Esophagus (tissue), 2 donors: ENCODE results near the gene ST6GALNAC2. TPM values are rescaled to one million over a fixed set of nuclear protein-coding genes. Genes with fewer than 3 reads are reported as not detected.

Experiments used
- H3K27ac ChIP-seq, 2 donors: one replicate each; pipeline ENCODE4 v1.5.1; 2013; ENCODE audit warnings: low read depth in 2 of 2, mild to moderate bottlenecking in 2 of 2, inconsistent platforms in 1 of 2, low read length in 1 of 2, moderate library complexity in 1 of 2
- H3K27me3 ChIP-seq, 2 donors: one replicate each; pipeline ENCODE4 v1.6.1; 2013; ENCODE audit warnings: low read length in 2 of 2, control low read depth in 1 of 2, mild to moderate bottlenecking in 1 of 2; ENCODE audit not compliant: insufficient read depth in 2 of 2, control insufficient read depth in 1 of 2
- H3K36me3 ChIP-seq, 2 donors: one replicate each; pipeline ENCODE4 v1.6.1; 2013; ENCODE audit warnings: low read length in 1 of 2; ENCODE audit not compliant: control insufficient read depth in 2 of 2, insufficient read depth in 2 of 2
- H3K4me1 ChIP-seq, 2 donors: one replicate each; pipeline ENCODE4 v1.6.1; 2013; ENCODE audit warnings: low read length in 1 of 2; ENCODE audit not compliant: control insufficient read depth in 2 of 2, insufficient read depth in 2 of 2
- H3K4me3 ChIP-seq, 2 donors: one replicate each; pipeline ENCODE4 v1.5.1; 2013; ENCODE audit warnings: low read length in 2 of 2, mild to moderate bottlenecking in 2 of 2, low read depth in 1 of 2, moderate library complexity in 1 of 2
- H3K9me3 ChIP-seq, 2 donors: one replicate each; pipeline ENCODE4 v1.6.1; 2013; ENCODE audit warnings: mild to moderate bottlenecking in 2 of 2, low read depth in 1 of 2, low read length in 1 of 2, moderate library complexity in 1 of 2; ENCODE audit not compliant: control insufficient read depth in 2 of 2, insufficient read depth in 1 of 2
- WGBS, 2 donors: extraction: QIAGEN DNeasy Blood & Tissue Kit; methylation state at CpG; one replicate each; pipeline ENCODE4 v1.1.7; 2013; 5-methylcytosine and 5-hydroxymethylcytosine counted together
- polyA plus RNA-seq, 2 donors: library from polyadenylated mRNA; stranded (reverse); fragments of 200-250 nt; gene quantifications; one replicate each; pipeline ENCODE4 v1.2.3, GENCODE V29; 2013
- donor health status: healthy with polysubstance abuse.
- donor health status: Bipolar disorder and iron deficiency.

Gene ST6GALNAC2
- polyA plus RNA-seq, 2 donors, result 17.5 to 20.2 TPM

DNA sequence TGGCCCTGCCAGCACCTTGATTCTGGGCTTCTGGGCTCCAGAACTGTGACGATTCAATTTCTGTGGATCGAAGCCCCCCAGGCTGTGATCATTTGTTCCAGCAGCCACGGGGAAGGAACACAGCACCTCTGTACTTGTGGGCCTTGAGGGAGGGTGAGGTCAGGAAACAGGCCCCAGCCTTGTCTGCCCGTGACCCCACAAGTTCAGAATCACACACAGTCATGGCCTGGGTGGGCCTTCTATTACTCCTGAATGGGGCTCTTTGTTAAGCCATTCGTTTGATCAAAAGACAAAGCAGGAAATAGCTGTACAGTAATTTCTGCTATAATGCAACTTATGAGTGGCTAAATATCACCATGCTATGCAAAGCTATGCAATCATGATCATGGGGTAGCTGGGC is 10.1 kb downstream of the ST6GALNAC2 start:
- 70% methylated on average over 5 of the region's 5 CpGs for WGBS, 2 donors

GRCh38 chr17:76574166-76574565 is 11.5 kb downstream of the ST6GALNAC2 start:
- Histone ChIP-seq H3K4me3 (no peak overlapping the region), H3K27me3 (no peaks in the 10 kb centered on the region), H3K9me3 (no peaks in the 10 kb centered on the region), H3K27ac (no peak overlapping the region), H3K36me3 (peaks cover 0 to 15% of the 10 kb centered on the region in 2 donors), H3K4me1 (peaks cover 0 to 1% of the 10 kb centered on the region in 2 donors)
- 92 to 93% methylated on average over 11 of the region's 11 CpGs for WGBS, 2 donors

More for the DNA sequence above, 10.1 kb downstream of the ST6GALNAC2 start:
- Histone ChIP-seq H3K27ac (peak overlapping the region in 1 of 2 donors; percentile 11), H3K4me1 (no peaks in the 10 kb centered on the region), H3K27me3 (no peaks in the 10 kb centered on the region), H3K9me3 (no peaks in the 10 kb centered on the region), H3K36me3 (peaks cover 0 to 15% of the 10 kb centered on the region in 2 donors), H3K4me3 (no peak overlapping the region)

DNA sequence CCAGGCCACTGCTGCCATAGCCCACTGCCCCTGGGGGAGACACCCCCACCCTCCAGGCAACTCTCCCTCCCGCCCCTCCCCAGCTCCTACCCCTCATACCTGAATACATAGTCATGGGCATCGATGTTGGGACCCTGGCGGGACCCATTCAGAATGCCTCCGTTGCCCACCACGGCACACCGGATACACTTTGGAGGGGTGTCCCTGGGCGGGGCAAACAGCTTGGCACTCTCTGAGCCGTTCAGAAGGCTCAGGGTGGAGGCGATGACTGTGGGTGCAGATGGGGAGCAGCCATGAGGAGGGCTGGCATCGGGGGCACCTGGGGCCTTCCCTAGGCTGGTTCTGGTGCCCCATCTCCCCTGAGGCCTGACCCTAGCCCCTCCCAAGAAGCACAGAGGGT is 12.6 kb downstream of the ST6GALNAC2 start:
- Histone ChIP-seq H3K4me1 (peaks cover 0 to 4% of the 10 kb centered on the region in 2 donors), H3K9me3 (no peaks in the 10 kb centered on the region), H3K27ac (no peak overlapping the region), H3K4me3 (no peak overlapping the region), H3K27me3 (no peaks in the 10 kb centered on the region), H3K36me3 (peaks cover 0 to 15% of the 10 kb centered on the region in 2 donors)
- WGBS, 2 donors, result 91 to 94% methylated on average over 10 of the region's 10 CpGs

GRCh38 chr17:76572201-76572910 is 13.3 kb downstream of the ST6GALNAC2 start:
- 92% methylated on average over 17 of the region's 17 CpGs for whole genome bisulfite sequencing, 2 donors
- H3K27ac ChIP-seq, result no peak overlapping the region
- no peaks in the 10 kb centered on the region for H3K9me3 ChIP-seq
- peaks cover 0 to 15% of the 10 kb centered on the region in 2 donors for H3K36me3 ChIP-seq
- no peak overlapping the region for H3K4me3 ChIP-seq
- H3K4me1 ChIP-seq, result peaks cover 0 to 4% of the 10 kb centered on the region in 2 donors
- no peaks in the 10 kb centered on the region for H3K27me3 ChIP-seq

- Histone ChIP-seq H3K36me3 (peaks cover 0 to 19% of the 10 kb centered on the region in 2 donors), H3K27ac (no peak overlapping the region), H3K9me3 (no peaks in the 10 kb centered on the region), H3K27me3 (no peaks in the 10 kb centered on the region), H3K4me1 (peaks cover 0 to 4% of the 10 kb centered on the region in 2 donors), H3K4me3 (no peak overlapping the region)
- WGBS, 2 donors, result 91 to 94% methylated on average over 13 of the region's 13 CpGs
Measured at GRCh38 chr17:76570877-76571471, 14.7 kb downstream of the ST6GALNAC2 start.

GRCh38 chr17:76570457-76570856 is 15.2 kb downstream of the ST6GALNAC2 start:
- Histone ChIP-seq H3K4me3 (no peak overlapping the region), H3K4me1 (peaks cover 0 to 4% of the 10 kb centered on the region in 2 donors), H3K36me3 (peaks cover 4 to 20% of the 10 kb centered on the region in 2 donors), H3K9me3 (no peaks in the 10 kb centered on the region), H3K27ac (no peak overlapping the region), H3K27me3 (no peaks in the 10 kb centered on the region)
- 82 to 83% methylated on average over 7 of the region's 7 CpGs for WGBS, 2 donors

DNA sequence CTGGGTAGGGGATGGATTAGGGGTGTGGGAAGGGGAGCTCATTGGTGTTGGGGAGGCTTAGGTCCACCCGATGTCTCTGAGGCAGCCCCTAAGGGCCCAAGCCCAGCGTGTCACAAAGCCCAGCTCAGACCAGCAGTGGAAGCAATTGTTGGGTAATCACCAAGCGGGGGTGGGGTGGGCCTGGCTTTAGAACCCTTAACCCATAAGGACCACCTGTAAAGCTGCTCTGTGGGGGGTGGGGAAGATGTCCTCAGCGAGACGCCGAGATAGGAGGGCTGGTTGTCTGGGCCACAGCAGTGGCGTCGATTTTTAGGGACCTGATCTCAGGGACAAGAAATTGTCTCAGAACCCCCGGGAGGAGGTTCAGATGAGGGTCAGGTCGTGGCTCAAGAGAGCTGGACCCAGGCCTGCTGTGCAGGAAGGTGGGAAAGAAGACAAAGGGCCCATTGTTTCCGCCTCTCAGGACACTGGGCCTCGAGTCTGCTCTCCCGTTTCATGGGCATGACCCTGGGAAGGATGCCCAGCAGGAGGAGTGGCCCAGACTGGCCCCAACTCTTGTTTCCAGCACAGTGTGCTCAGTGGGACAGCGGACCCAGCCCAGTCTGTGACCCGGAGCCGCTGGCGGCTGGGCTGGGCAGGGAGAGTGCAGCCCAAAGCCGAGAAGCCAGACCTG is 15.9 kb downstream of the ST6GALNAC2 start:
- H3K4me3 ChIP-seq, result no peak overlapping the region
- H3K27ac ChIP-seq, result no peak overlapping the region
- 63 to 64% methylated on average over 18 of the region's 18 CpGs for WGBS, 2 donors
- peaks cover 0 to 4% of the 10 kb centered on the region in 2 donors for H3K4me1 ChIP-seq
- H3K27me3 ChIP-seq, result no peaks in the 10 kb centered on the region
- H3K9me3 ChIP-seq, result no peaks in the 10 kb centered on the region
- peaks cover 4 to 20% of the 10 kb centered on the region in 2 donors for H3K36me3 ChIP-seq

- H3K27me3 ChIP-seq, result no peaks in the 10 kb centered on the region
- 37 to 42% methylated on average over 16 to 19 of the region's 19 CpGs for WGBS, 2 donors
- peaks cover 0 to 4% of the 10 kb centered on the region in 2 donors for H3K4me1 ChIP-seq
- H3K4me3 ChIP-seq, result no peak overlapping the region
- H3K27ac ChIP-seq, result no peak overlapping the region
- no peaks in the 10 kb centered on the region for H3K9me3 ChIP-seq
- H3K36me3 ChIP-seq, result peaks cover 4 to 16% of the 10 kb centered on the region in 2 donors
Measured at GRCh38 chr17:76568811-76569221, 16.8 kb downstream of the ST6GALNAC2 start.

- H3K27ac ChIP-seq, result no peak overlapping the region
- 59 to 61% methylated on average over 14 of the region's 14 CpGs for WGBS, 2 donors
Measured at GRCh38 chr17:76567634-76568432, 17.8 kb downstream of the ST6GALNAC2 start.

More at GRCh38 chr17:76567634-76568432, 17.8 kb downstream of the ST6GALNAC2 start:
- Histone ChIP-seq H3K4me3 (no peak overlapping the region), H3K9me3 (no peaks in the 10 kb centered on the region), H3K4me1 (peaks cover 0 to 4% of the 10 kb centered on the region in 2 donors), H3K36me3 (peaks cover 4 to 16% of the 10 kb centered on the region in 2 donors), H3K27me3 (no peaks in the 10 kb centered on the region)
